ENCODE results near the gene TMEM236. TPM values are rescaled to one million over a fixed set of nuclear protein-coding genes. Genes with fewer than 3 reads are reported as not detected.
A peak's percentile ranks its signal among the peaks of the same experiment; 100 is the strongest.
"Not testable (repeated sequence)": the region's sequence is repeated elsewhere in the genome, so short reads cannot be mapped to it uniquely, and the experiment has no call there.

The TMEM236 gene, protein sequence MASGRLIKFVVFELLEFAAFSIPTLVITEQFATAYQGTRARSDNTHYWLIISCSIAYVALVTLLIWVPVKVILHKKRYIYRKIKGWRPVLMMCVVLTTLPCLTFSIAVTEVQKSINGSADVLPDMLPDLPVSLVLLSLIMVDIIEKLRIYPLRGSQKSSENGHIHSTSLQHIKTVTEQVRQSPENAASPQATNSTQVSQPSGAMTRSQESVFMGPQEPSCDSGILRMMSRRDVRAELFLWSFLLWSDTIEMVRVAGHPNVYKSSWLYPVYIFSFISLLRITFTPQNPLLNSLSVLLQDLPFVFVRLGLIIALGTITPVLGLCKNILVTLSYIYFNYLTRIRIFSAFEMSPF
- total RNA-seq: under 1 TPM; 0.30 to 0.37 TPM

GRCh38 chr10:17751781-17752445, at the start of gene TMEM236:
Gene TMEM236 (plus strand): TSS chr10:17752201. CDS start chr10:17752296, 95 bp downstream.
- H3K27ac Mint-ChIP-seq: no peak within 1 kb of the TSS
- H3K4me3 Mint-ChIP-seq: no peak within 1 kb of the TSS
- H3K36me3 Mint-ChIP-seq (ENCODE audit: low read depth): no peaks in the 10 kb centered on the region
- no peaks in the 10 kb centered on the region for H3K9me3 Mint-ChIP-seq
- H3K4me1 Mint-ChIP-seq: peaks cover 3% of the 10 kb centered on the region
- ATAC-seq (replicated peaks): no peak
- no peaks in the 10 kb centered on the region for H3K27me3 Mint-ChIP-seq

DNA sequence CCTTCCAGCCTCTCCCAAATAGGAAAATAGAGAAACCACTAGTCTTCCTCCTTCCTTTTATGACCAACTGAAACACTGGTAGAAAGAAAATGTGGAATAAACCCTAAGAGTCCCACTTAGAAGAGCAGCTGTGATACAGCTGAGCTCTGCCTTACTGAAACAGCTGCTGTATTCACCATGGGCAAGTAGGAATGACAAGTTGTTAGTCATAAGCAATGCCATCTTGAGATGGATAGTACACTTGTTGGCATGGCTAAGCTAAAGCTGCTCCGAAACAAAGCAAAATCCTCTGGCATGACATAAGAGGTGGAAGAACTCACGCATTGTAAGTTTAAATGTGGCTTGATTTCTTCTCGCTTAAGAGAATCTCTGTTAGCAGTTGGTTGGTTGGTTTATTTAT, 48.3 kb upstream of the TMEM236 start:
- Mint-ChIP-seq H3K27me3 (no peaks in the 10 kb centered on the region), H3K9me3 (no peaks in the 10 kb centered on the region), H3K36me3 (ENCODE audit: low read depth) (peaks cover 88% of the 10 kb centered on the region), H3K4me1 (no peaks in the 10 kb centered on the region), H3K4me3 (no peak overlapping the region), H3K27ac (no peak overlapping the region)
- ATAC-seq (replicated peaks): no peak

DNA sequence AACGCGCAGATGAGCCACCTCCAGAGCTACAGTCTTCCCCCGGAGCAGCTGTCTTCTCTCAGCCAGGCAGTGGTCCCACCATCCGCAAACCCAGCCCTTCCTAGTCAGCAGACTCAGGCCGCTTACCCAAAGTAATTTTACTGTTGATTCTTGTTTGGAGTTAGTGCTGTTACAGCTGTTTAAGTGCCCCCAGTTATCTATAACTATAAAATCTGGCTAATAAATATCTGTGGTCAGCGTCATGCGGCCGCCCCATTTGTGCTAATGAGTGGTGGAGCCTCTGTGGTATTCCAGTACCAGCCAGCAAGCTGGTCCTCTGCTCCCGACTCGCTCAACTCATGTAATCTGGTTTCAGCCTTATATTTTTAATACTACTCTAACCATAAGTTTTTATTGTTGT, 43.2 kb upstream of the TMEM236 start:
- no peaks in the 10 kb centered on the region for H3K27me3 Mint-ChIP-seq
- no peak overlapping the region for H3K27ac Mint-ChIP-seq
- no peaks in the 10 kb centered on the region for H3K4me1 Mint-ChIP-seq
- no peaks in the 10 kb centered on the region for H3K9me3 Mint-ChIP-seq
- no peak for ATAC-seq (replicated peaks)
- no peak overlapping the region for H3K4me3 Mint-ChIP-seq
- peaks cover 97% of the 10 kb centered on the region for H3K36me3 Mint-ChIP-seq (ENCODE audit: low read depth)

- Mint-ChIP-seq H3K36me3 (ENCODE audit: low read depth) (peaks cover 97% of the 10 kb centered on the region), H3K4me1 (no peaks in the 10 kb centered on the region), H3K9me3 (no peaks in the 10 kb centered on the region), H3K4me3 (no peak overlapping the region), H3K27me3 (no peaks in the 10 kb centered on the region), H3K27ac (no peak overlapping the region)
- ATAC-seq (replicated peaks): no peak
These were observed 42.5 kb upstream of the TMEM236 start for GRCh38 chr10:17709492-17709891.

- Mint-ChIP-seq H3K36me3 (ENCODE audit: low read depth) (peaks cover 99% of the 10 kb centered on the region), H3K9me3 (no peaks in the 10 kb centered on the region), H3K4me1 (no peaks in the 10 kb centered on the region), H3K27ac (no peak overlapping the region), H3K4me3 (no peak overlapping the region), H3K27me3 (no peaks in the 10 kb centered on the region)
- no peak for ATAC-seq (replicated peaks)
These were observed 41.8 kb upstream of the TMEM236 start for GRCh38 chr10:17710181-17710580.

GRCh38 chr10:17712053-17712452, 39.9 kb upstream of the TMEM236 start:
- ATAC-seq (replicated peaks): no peak
- Mint-ChIP-seq H3K36me3 (ENCODE audit: low read depth) (peaks cover 99% of the 10 kb centered on the region), H3K4me1 (no peaks in the 10 kb centered on the region), H3K9me3 (no peaks in the 10 kb centered on the region), H3K27ac (no peak overlapping the region), H3K27me3 (no peaks in the 10 kb centered on the region), H3K4me3 (no peak overlapping the region)

- Mint-ChIP-seq H3K4me3 (no peak overlapping the region), H3K27me3 (no peaks in the 10 kb centered on the region), H3K27ac (peak overlapping the region; percentile 9), H3K9me3 (no peaks in the 10 kb centered on the region), H3K4me1 (no peaks in the 10 kb centered on the region), H3K36me3 (ENCODE audit: low read depth) (peaks cover 100% of the 10 kb centered on the region)
- ATAC-seq (replicated peaks): no peak
These were observed 39.1 kb upstream of the TMEM236 start for GRCh38 chr10:17712717-17713471.

DNA sequence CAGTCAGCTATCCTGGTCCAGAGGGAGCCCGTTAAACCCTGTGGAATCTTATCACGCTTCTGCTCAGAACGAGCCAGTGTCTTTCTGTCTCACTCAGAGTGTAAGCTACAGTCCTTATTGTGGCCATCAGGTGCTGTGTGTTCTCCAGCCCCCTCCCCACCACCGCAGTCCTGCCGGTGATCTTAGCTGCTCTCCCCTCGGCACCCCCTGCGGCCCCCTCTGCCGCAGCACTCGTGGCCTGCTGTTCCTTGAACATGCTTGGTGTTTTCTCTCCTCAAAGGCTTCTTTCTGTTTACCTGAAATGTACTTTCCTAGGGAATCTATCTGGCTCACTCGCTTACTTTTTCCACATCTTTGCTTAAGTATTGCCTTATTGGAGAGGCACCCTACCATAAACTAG, 38.2 kb upstream of the TMEM236 start:
- H3K27ac Mint-ChIP-seq: no peak overlapping the region
- peaks cover 99% of the 10 kb centered on the region for H3K36me3 Mint-ChIP-seq (ENCODE audit: low read depth)
- no peaks in the 10 kb centered on the region for H3K4me1 Mint-ChIP-seq
- ATAC-seq (replicated peaks): no peak
- H3K4me3 Mint-ChIP-seq: no peak overlapping the region
- no peaks in the 10 kb centered on the region for H3K9me3 Mint-ChIP-seq
- no peaks in the 10 kb centered on the region for H3K27me3 Mint-ChIP-seq

GRCh38 chr10:17716161-17716560, 35.8 kb upstream of the TMEM236 start:
- Mint-ChIP-seq H3K36me3 (ENCODE audit: low read depth) (peaks cover 91% of the 10 kb centered on the region), H3K27ac (no peak overlapping the region), H3K27me3 (no peaks in the 10 kb centered on the region), H3K9me3 (no peaks in the 10 kb centered on the region), H3K4me1 (no peaks in the 10 kb centered on the region), H3K4me3 (no peak overlapping the region)
- ATAC-seq (replicated peaks): no peak

GRCh38 chr10:17722317-17723014, 29.5 kb upstream of the TMEM236 start:
- not testable (repeated sequence) for H3K27ac Mint-ChIP-seq; ATAC-seq (replicated peaks); H3K9me3 Mint-ChIP-seq; H3K4me1 Mint-ChIP-seq; H3K27me3 Mint-ChIP-seq; H3K4me3 Mint-ChIP-seq
- peaks cover 48% of the 10 kb centered on the region for H3K36me3 Mint-ChIP-seq (ENCODE audit: low read depth)

DNA sequence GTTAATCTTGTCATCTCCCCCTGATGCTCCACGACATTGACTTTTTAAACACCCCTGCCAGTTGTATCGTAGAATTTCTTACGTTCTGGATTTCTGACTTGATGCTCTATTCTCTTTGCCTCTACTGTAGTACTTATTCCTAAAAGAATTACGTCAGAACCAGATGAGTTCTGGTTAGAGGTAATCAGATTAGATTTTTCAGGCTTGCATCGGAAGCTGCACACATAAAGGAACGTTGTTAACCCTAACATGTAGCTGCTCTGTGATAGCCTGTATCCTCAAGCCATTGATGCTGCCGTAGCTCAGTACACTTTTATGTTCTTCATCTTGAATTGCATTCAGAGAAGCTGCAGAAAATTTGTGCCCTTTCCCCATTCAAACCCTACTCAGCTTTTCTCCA, 26.3 kb upstream of the TMEM236 start:
- Mint-ChIP-seq H3K9me3 (no peaks in the 10 kb centered on the region), H3K27ac (no peak overlapping the region), H3K4me1 (no peaks in the 10 kb centered on the region), H3K36me3 (ENCODE audit: low read depth) (peaks cover 24% of the 10 kb centered on the region), H3K27me3 (no peaks in the 10 kb centered on the region), H3K4me3 (no peak overlapping the region)
- ATAC-seq (replicated peaks): no peak

- Mint-ChIP-seq H3K4me1 (no peaks in the 10 kb centered on the region), H3K4me3 (no peak overlapping the region), H3K36me3 (ENCODE audit: low read depth) (no peaks in the 10 kb centered on the region), H3K27ac (no peak overlapping the region), H3K27me3 (no peaks in the 10 kb centered on the region), H3K9me3 (no peaks in the 10 kb centered on the region)
- no peak for ATAC-seq (replicated peaks)
These were observed 22.4 kb upstream of the TMEM236 start for GRCh38 chr10:17729630-17730029.

DNA sequence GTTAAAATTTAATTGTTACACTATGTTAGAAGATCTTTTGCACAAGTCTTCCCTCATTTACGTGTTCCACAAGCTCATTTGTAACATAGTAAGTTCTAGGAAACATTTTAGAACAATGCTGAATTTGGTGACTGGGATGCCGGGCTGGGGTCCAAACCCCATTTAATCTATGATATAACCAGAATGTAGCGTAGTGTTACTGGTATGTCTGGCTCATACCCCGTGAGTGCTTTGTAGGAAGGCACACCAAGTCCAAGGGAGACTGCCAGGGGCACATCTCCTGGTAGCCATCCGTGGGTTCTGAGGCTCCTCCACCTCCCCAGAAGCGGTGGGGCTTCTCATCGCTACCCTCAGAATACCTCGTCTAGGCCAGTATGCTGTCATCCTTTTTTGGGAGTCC, 21.3 kb upstream of the TMEM236 start:
- Mint-ChIP-seq H3K9me3 (no peaks in the 10 kb centered on the region), H3K4me1 (no peaks in the 10 kb centered on the region), H3K27ac (no peak overlapping the region), H3K27me3 (no peaks in the 10 kb centered on the region), H3K36me3 (ENCODE audit: low read depth) (no peaks in the 10 kb centered on the region), H3K4me3 (no peak overlapping the region)
- no peak for ATAC-seq (replicated peaks)

GRCh38 chr10:17731331-17732020, 20.5 kb upstream of the TMEM236 start:
- H3K36me3 Mint-ChIP-seq (ENCODE audit: low read depth): no peaks in the 10 kb centered on the region
- no peaks in the 10 kb centered on the region for H3K27me3 Mint-ChIP-seq
- H3K9me3 Mint-ChIP-seq: no peaks in the 10 kb centered on the region
- no peak overlapping the region for H3K27ac Mint-ChIP-seq
- H3K4me1 Mint-ChIP-seq: no peaks in the 10 kb centered on the region
- no peak for ATAC-seq (replicated peaks)
- no peak overlapping the region for H3K4me3 Mint-ChIP-seq
